CD4-positive, alpha-beta T cell (primary cell): ENCODE data around the gene APOM. TPM values are rescaled to one million over a fixed set of nuclear protein-coding genes. Genes with fewer than 3 reads are reported as not detected.
A peak's percentile ranks its signal among the peaks of the same experiment; 100 is the strongest.

ENCODE experiments used
- ATAC-seq: fragments of 200-7000 bp; cut with Tn5 transposase; one replicate; pipeline ENCODE4 v1.10.0; 2022; ENCODE audit warnings: mild to moderate bottlenecking; ENCODE audit not compliant: poor library complexity
- CTCF ChIA-PET: fragments of 350-600 bp; sonication (Branson Sonifier 250); formaldehyde crosslinking; loops from one replicate; lab custom pipeline; 2021; ENCODE audit warnings: antibody characterized with exemption, inconsistent platforms; lab: Charles Lee
- POLR2A ChIA-PET: fragments of 350-600 bp; sonication (Branson Sonifier 250); formaldehyde crosslinking; loops from one replicate; lab custom pipeline; 2021; ENCODE audit warnings: antibody characterized with exemption, inconsistent platforms; lab: Charles Lee
- DNase-seq, 14 experiments: peaks; one replicate each; pipeline ENCODE4 v3.0.0-alpha.2; 2013 to 2020; ENCODE audit warnings: mixed read lengths in 2 of 14
- H3K27ac ChIP-seq, 2 donors: one replicate each; pipeline versions ENCODE4 v1.5.1 to v1.7.0; 2013; ENCODE audit warnings: low read length in 2 of 2, low read depth in 1 of 2, mild to moderate bottlenecking in 1 of 2
- H3K27me3 ChIP-seq, 2 experiments: 1 replicate in 1 of 2; 2 replicates in 1 of 2; pipeline versions ENCODE4 v1.6.1 to v1.7.0; 2013; ENCODE audit warnings: low read length in 2 of 2, control low read depth in 1 of 2, mild to moderate bottlenecking in 1 of 2, moderate library complexity in 1 of 2; ENCODE audit not compliant: insufficient read depth in 2 of 2, control insufficient read depth in 1 of 2
- H3K36me3 ChIP-seq: one replicate; pipeline ENCODE4 v1.6.1; 2013; ENCODE audit warnings: low read length, control low read depth; ENCODE audit not compliant: insufficient read depth
- H3K4me1 ChIP-seq: one replicate; pipeline ENCODE4 v1.6.1; 2013; ENCODE audit warnings: low read length, control low read depth; ENCODE audit not compliant: insufficient read depth
- H3K4me3 ChIP-seq: one replicate; pipeline ENCODE4 v1.5.1; 2013; ENCODE audit warnings: mild to moderate bottlenecking, low read length, moderate library complexity
- H3K9me3 ChIP-seq, 2 experiments: 1 replicate in 1 of 2; 2 replicates in 1 of 2; pipeline versions ENCODE4 v1.6.1 to v1.7.0; 2013; ENCODE audit warnings: low read length in 2 of 2, mild to moderate bottlenecking in 2 of 2, control low read depth in 1 of 2, moderate library complexity in 1 of 2; ENCODE audit not compliant: control insufficient read depth in 1 of 2, insufficient read depth in 1 of 2
- H3K27ac Mint-ChIP-seq: one replicate; pipeline ENCODE4 v1.8.0; 2020; ENCODE audit warnings: mixed read lengths
- H3K27me3 Mint-ChIP-seq: one replicate; pipeline ENCODE4 v1.8.0; 2021; ENCODE audit warnings: mixed read lengths
- H3K36me3 Mint-ChIP-seq: one replicate; pipeline ENCODE4 v1.8.0; 2021; ENCODE audit warnings: low read depth, mixed read lengths
- H3K4me1 Mint-ChIP-seq: one replicate; pipeline ENCODE4 v1.8.0; 2021; ENCODE audit warnings: low read depth, mixed read lengths
- H3K4me3 Mint-ChIP-seq: one replicate; pipeline ENCODE4 v1.8.0; 2020; ENCODE audit warnings: mild to moderate bottlenecking, mixed read lengths
- H3K9me3 Mint-ChIP-seq: one replicate; pipeline ENCODE4 v1.8.0; 2020; ENCODE audit warnings: mixed read lengths
- intact Hi-C, 2 experiments: fragments of 100-400 bp; cut with DNase I in 1 of 2; cut with micrococcal nuclease in 1 of 2; formaldehyde crosslinking; loops; one replicate each; pipeline versions ENCODE4 v1.15.1 to v1.9.0; 2023 to 2025; cut with DNase I, micrococcal nuclease
- total RNA-seq, 174 experiments: library from RNA in 2 of 174; stranded (reverse) in 2 of 174; gene quantifications; one replicate each; pipeline ENCODE4 v1.2.3 and lab custom pipeline; 2021 to 2026
- TF ChIP-seq, protein P1 (sequence below): fragments of 200-600 bp; IDR thresholded peaks from one replicate; pipeline ENCODE4 v1.8.0; 2022; ENCODE audit warnings: antibody characterized with exemption, mild to moderate bottlenecking

Gene APOM
- total RNA-seq, 2 experiments from 2014 or later, result 4.2 to 4.6 TPM

DNA sequence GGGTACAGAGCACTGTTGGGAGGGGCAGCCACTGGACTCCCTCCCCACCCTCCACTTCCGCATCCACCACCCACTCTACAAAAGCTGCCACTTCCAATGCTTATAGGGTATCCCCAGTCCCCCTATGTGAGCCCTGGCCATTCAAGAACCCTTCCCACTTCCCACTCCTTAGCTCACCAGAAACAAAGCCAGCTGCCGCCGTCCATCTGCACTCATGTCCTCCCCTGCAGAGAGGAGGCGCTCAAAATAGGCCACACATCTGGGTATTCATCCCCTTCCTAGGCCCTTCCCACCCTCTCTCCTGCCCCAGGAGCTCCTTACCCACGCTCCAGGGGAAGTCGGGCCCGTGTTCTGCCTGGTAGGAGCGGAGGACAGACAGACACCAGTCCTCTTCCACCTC is 31.6 kb downstream of the APOM start:
- H3K36me3 Mint-ChIP-seq, result peaks cover 61% of the 10 kb centered on the region
- H3K4me1 Mint-ChIP-seq, result no peaks in the 10 kb centered on the region
- peaks cover 58% of the 10 kb centered on the region for H3K36me3 ChIP-seq
- H3K27me3 Mint-ChIP-seq, result no peaks in the 10 kb centered on the region
- intact Hi-C loops, result no loop called here
- ChIA-PET CTCF (no interaction called here), POLR2A (no interaction called here)
- H3K27me3 ChIP-seq, result no peaks in the 10 kb centered on the region
- TF ChIP-seq, protein P1, sequence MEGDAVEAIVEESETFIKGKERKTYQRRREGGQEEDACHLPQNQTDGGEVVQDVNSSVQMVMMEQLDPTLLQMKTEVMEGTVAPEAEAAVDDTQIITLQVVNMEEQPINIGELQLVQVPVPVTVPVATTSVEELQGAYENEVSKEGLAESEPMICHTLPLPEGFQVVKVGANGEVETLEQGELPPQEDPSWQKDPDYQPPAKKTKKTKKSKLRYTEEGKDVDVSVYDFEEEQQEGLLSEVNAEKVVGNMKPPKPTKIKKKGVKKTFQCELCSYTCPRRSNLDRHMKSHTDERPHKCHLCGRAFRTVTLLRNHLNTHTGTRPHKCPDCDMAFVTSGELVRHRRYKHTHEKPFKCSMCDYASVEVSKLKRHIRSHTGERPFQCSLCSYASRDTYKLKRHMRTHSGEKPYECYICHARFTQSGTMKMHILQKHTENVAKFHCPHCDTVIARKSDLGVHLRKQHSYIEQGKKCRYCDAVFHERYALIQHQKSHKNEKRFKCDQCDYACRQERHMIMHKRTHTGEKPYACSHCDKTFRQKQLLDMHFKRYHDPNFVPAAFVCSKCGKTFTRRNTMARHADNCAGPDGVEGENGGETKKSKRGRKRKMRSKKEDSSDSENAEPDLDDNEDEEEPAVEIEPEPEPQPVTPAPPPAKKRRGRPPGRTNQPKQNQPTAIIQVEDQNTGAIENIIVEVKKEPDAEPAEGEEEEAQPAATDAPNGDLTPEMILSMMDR, result no peak
- no peak overlapping the region for H3K4me3 Mint-ChIP-seq
- H3K9me3 Mint-ChIP-seq, result no peaks in the 10 kb centered on the region
- H3K27ac Mint-ChIP-seq, result no peak overlapping the region
- ATAC-seq (no peak), DNase-seq (no peak)
- H3K4me3 ChIP-seq, result no peak overlapping the region
- no peaks in the 10 kb centered on the region for H3K9me3 ChIP-seq
- no peak overlapping the region for H3K27ac ChIP-seq
- H3K4me1 ChIP-seq, result no peaks in the 10 kb centered on the region

DNA sequence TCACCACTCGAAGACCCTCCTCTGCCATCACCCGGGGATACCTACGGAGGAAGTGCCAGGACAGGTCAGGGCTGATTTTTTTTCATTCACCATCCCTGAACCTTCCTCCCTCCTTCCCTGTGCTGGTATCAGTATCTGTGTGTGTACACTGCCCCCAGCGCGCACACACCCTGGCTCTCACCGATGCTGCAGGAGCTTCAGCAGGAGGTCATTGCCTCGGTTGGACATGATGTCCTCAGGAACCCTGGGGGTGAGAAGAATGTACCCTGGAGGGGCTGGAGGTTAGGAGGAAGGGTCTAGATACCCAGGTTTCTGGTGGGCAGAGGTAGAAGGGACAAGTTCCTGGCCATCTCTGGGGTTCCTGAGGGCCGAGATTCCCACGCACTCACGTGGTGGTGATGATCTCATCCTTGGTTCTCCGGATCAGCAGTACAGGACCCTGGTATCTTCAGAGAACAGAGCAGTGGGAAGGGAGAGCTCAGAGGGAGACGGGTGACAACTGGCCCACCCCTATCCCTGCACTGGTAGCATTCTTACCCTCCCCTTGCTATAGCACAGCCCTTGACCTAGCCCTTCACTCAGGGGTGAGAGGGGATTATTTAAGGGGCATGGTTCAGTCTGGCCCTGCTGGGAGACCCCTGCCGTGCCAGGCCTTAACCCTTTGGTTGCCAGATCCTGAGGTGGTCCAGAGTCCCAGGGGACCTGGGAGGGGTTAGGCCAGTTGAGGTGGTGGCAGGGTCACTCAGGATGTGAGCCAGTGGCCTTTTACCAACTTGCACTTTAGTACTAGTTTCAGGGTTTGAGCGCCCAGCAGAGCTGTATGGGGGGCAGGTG is 32.4 kb downstream of the APOM start:
- H3K36me3 Mint-ChIP-seq, result peaks cover 68% of the 10 kb centered on the region
- ATAC-seq (no peak), DNase-seq (no peak)
- no peak overlapping the region for H3K27ac Mint-ChIP-seq
- H3K4me1 Mint-ChIP-seq, result no peaks in the 10 kb centered on the region
- Histone ChIP-seq H3K36me3 (peaks cover 65% of the 10 kb centered on the region), H3K4me3 (no peak overlapping the region), H3K4me1 (no peaks in the 10 kb centered on the region), H3K27ac (no peak overlapping the region), H3K9me3 (no peaks in the 10 kb centered on the region), H3K27me3 (no peaks in the 10 kb centered on the region)
- H3K27me3 Mint-ChIP-seq, result no peaks in the 10 kb centered on the region
- ChIA-PET POLR2A (interaction anchor here (1.0 kb wide), 1 partner anchor 36 kb away, joined by 3 read pairs; the partner anchor contains the start of gene BAG6), CTCF (no interaction called here)
- no peaks in the 10 kb centered on the region for H3K9me3 Mint-ChIP-seq
- TF ChIP-seq, protein P1, result no peak
- no peak overlapping the region for H3K4me3 Mint-ChIP-seq
- intact Hi-C loops, result no loop called here

DNA sequence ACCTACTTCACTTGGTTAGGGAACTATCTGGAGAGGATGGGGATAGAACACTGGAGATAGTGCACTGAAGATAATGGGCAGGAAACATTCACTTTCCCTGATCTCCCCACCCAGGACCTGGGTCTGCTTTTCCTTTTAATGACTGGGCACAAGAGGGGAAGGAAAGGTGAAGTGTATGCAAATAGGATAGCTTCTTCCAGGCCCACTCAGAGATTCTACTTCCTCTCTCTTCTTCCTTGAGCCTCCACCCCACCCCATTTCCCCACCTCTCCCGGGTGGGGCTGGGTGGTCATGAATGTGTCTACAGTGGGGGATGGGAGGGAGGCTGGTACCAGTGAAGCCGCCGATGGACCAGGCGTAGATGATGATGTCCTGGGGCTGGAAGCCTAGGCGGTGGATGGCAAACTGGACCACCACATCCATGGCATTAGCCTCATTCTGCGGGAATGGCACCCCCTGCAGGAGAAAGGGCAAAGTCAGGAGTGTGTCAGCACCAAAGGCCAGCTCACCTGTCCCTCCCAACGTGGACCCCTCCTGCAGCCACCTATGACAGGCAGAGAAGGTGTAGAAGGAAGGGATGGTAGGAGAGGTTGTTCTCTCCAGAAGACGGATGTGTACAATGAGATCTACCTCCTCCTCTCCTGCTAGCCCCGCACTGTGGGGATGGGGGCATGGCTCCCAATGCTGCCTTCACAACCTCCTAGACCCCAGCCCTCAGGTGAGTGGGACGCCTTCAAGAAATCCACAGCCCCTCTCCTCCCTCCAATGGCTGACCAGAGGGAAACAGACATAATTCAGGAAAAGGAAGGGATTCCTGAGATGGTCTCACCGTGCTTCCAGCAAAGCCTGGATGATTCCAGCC is 33.8 kb downstream of the APOM start:
- H3K9me3 ChIP-seq, result no peaks in the 10 kb centered on the region
- no peak for ATAC-seq
- POLR2A ChIA-PET, result interaction anchor here (1.0 kb wide), 1 partner anchor 37 kb away, joined by 3 read pairs; the partner anchor contains the start of gene BAG6

More for the DNA sequence above, 33.8 kb downstream of the APOM start:
- TF ChIP-seq, protein P1, result peak; percentile 19
- H3K36me3 Mint-ChIP-seq, result peaks cover 79% of the 10 kb centered on the region
- Histone ChIP-seq H3K27ac (no peak overlapping the region), H3K27me3 (no peaks in the 10 kb centered on the region), H3K4me1 (no peaks in the 10 kb centered on the region), H3K4me3 (no peak overlapping the region), H3K36me3 (peaks cover 75% of the 10 kb centered on the region)
- intact Hi-C loops, result no loop called here
- no peaks in the 10 kb centered on the region for H3K4me1 Mint-ChIP-seq
- peak in 3 of 14 experiments; percentile 11 to 41 (median 31) for DNase-seq
- H3K4me3 Mint-ChIP-seq, result no peak overlapping the region
- no peaks in the 10 kb centered on the region for H3K9me3 Mint-ChIP-seq
- H3K27ac Mint-ChIP-seq, result no peak overlapping the region
- CTCF ChIA-PET, result interaction anchor here (0.6 kb wide), 1 partner anchor 29 kb away, joined by 3 read pairs; the partner anchor contains the start of gene C6orf47
- no peaks in the 10 kb centered on the region for H3K27me3 Mint-ChIP-seq
